ENCODE measurements around the gene TIE1. TPM values are rescaled to one million over a fixed set of nuclear protein-coding genes. Genes with fewer than 3 reads are reported as not detected.

TIE1 gene
- total and polyA plus RNA-seq, 2 of the 13 experiments (the other 11 are each of a cell fraction or from before 2014, with no cell fraction given): 0.58 to 0.84 TPM

GRCh38 chr1:43317817-43318471 lies 17.2 kb downstream of the TIE1 start:
- no peak for FAIRE-seq
- TF ChIP-seq MATR3 (CRISPR knock-in tag; IDR thresholded peaks at IDR 0.05) (no peak), GATAD2A (CRISPR knock-in tag; IDR thresholded peaks at IDR 0.05) (no peak)
- BruUV-seq (replicated peaks): no TSS peak
- H4K20me1 ChIP-seq (ENCODE audit: insufficient read depth, low read length): no peaks in the 10 kb centered on the region
- DNase-seq (ENCODE audit: low spot score): no peak
- H3K9ac ChIP-seq (ENCODE audit: insufficient read depth, low read depth, low read length): no peak overlapping the region
- H3K9me3 ChIP-seq (ENCODE audit: low read length): no peaks in the 10 kb centered on the region
- no peak overlapping the region for H2AFZ ChIP-seq (ENCODE audit: low read length)
- in situ Hi-C loops (cut with HindIII; ENCODE audit: extremely low pct_ligation_motif_present, low pct_unique_long_range_greater_than_20kb): no loop called here
- no peaks in the 10 kb centered on the region for H3K36me3 ChIP-seq (replicated peaks in 1 of 2; ENCODE audit: control insufficient read depth in 1 of 2, insufficient read depth in 2 of 2, low read length in 2 of 2)
- intact Hi-C loops (cut with micrococcal nuclease; ENCODE audit: unreplicated experiment): no loop called here
- POLR2A ChIA-PET: no interaction called here
- peaks cover 25% of the 10 kb centered on the region for H3K4me1 ChIP-seq (ENCODE audit: insufficient read depth, low read length)
- 43% methylated on average over 11 of the region's 15 CpGs for WGBS (ENCODE audit: low lambda C conversion rate)
- H3K4me3 ChIP-seq (replicated peaks in 1 of 3; ENCODE audit: insufficient read depth in 1 of 3, low read depth in 2 of 3, low read length in 3 of 3): no peak overlapping the region
- ATAC-seq: no peak
- no peaks in the 10 kb centered on the region for H3K79me2 ChIP-seq (ENCODE audit: insufficient read depth, low read length)
- peaks cover 7 to 30% of the 10 kb centered on the region in 2 experiments for H3K27me3 ChIP-seq (ENCODE audit: control insufficient read depth in 1 of 2, insufficient read depth in 2 of 2, low read length in 2 of 2)
- CTCF ChIA-PET (ENCODE audit: low intra/inter-chr PET ratio, low total read pairs): no interaction called here
- no peak overlapping the region for H3K4me2 ChIP-seq (ENCODE audit: low read depth, low read length)
- H3K27ac ChIP-seq (ENCODE audit: extremely low read length, insufficient read depth, low read length): no peak overlapping the region

- 11% methylated on average over 4 of the region's 4 CpGs for WGBS (ENCODE audit: low lambda C conversion rate)
- no peak overlapping the region for H3K27ac ChIP-seq (ENCODE audit: extremely low read length, insufficient read depth, low read length)
- no peaks in the 10 kb centered on the region for H3K36me3 ChIP-seq (replicated peaks in 1 of 2; ENCODE audit: control insufficient read depth in 1 of 2, insufficient read depth in 2 of 2, low read length in 2 of 2)
- H3K9me3 ChIP-seq (ENCODE audit: low read length): no peaks in the 10 kb centered on the region
- intact Hi-C loops (cut with micrococcal nuclease; ENCODE audit: unreplicated experiment) (no loop called here), in situ Hi-C loops (cut with HindIII; ENCODE audit: extremely low pct_ligation_motif_present, low pct_unique_long_range_greater_than_20kb) (no loop called here)
- DNase-seq (ENCODE audit: low spot score) (no peak), ATAC-seq (no peak), FAIRE-seq (no peak)
- no peak overlapping the region for H3K4me3 ChIP-seq (replicated peaks in 1 of 3; ENCODE audit: insufficient read depth in 1 of 3, low read depth in 2 of 3, low read length in 3 of 3)
- H4K20me1 ChIP-seq (ENCODE audit: insufficient read depth, low read length): no peaks in the 10 kb centered on the region
- H3K4me2 ChIP-seq (ENCODE audit: low read depth, low read length): no peak overlapping the region
- H3K4me1 ChIP-seq (ENCODE audit: insufficient read depth, low read length): peaks cover 16% of the 10 kb centered on the region
- ChIA-PET POLR2A (no interaction called here), CTCF (ENCODE audit: low intra/inter-chr PET ratio, low total read pairs) (no interaction called here)
- BruUV-seq (replicated peaks): no TSS peak
- peaks cover 6 to 28% of the 10 kb centered on the region in 2 experiments for H3K27me3 ChIP-seq (ENCODE audit: control insufficient read depth in 1 of 2, insufficient read depth in 2 of 2, low read length in 2 of 2)
- H3K79me2 ChIP-seq (ENCODE audit: insufficient read depth, low read length): no peaks in the 10 kb centered on the region
- no peak overlapping the region for H2AFZ ChIP-seq (ENCODE audit: low read length)
- no peak overlapping the region for H3K9ac ChIP-seq (ENCODE audit: insufficient read depth, low read depth, low read length)
- TF ChIP-seq RERE (CRISPR knock-in tag; IDR thresholded peaks at IDR 0.05; ENCODE audit: low read depth): no peak
Measured at GRCh38 chr1:43318831-43319230, 18.0 kb downstream of the TIE1 start.

All from HepG2 (cell line).